Type B pancreatic cell (in vitro differentiated cells): Measurements from ENCODE around the gene MYLIP. TPM values are rescaled to one million over a fixed set of nuclear protein-coding genes. Genes with fewer than 3 reads are reported as not detected.
A peak's percentile ranks its signal among the peaks of the same experiment; 100 is the strongest.
"Not testable (repeated sequence)": the region's sequence is repeated elsewhere in the genome, so short reads cannot be mapped to it uniquely, and the experiment has no call there.

ENCODE experiments used
- DNase-seq: peaks from one replicate; pipeline ENCODE4 v3.0.0; 2021; ENCODE audit warnings: mixed read lengths; ENCODE audit not compliant: unreplicated experiment; ENCODE audit errors: extremely low spot score
- H3K27ac Mint-ChIP-seq: 2 replicates; pipeline ENCODE4 v1.8.0; 2021; ENCODE audit warnings: mild to moderate bottlenecking, mixed read lengths
- H3K27me3 Mint-ChIP-seq: 2 replicates; pipeline ENCODE4 v1.8.0; 2021; ENCODE audit warnings: mixed read lengths
- H3K36me3 Mint-ChIP-seq: 2 replicates; pipeline ENCODE4 v1.8.0; 2021; ENCODE audit warnings: mixed read lengths
- H3K4me1 Mint-ChIP-seq: one replicate; pipeline ENCODE4 v1.8.0; 2021; ENCODE audit warnings: mixed read lengths; ENCODE audit not compliant: unreplicated experiment
- H3K4me3 Mint-ChIP-seq: 2 replicates; pipeline ENCODE4 v1.8.0; 2021; ENCODE audit warnings: mild to moderate bottlenecking, mixed read lengths
- H3K9me3 Mint-ChIP-seq: 2 replicates; pipeline ENCODE4 v1.8.0; 2021; ENCODE audit warnings: mixed read lengths
- CTCF ChIP-seq: fragments of 200-600 bp; sonication (generic); conservative IDR thresholded peaks from 2 replicates; pipeline ENCODE4 v1.5.0; 2021; ENCODE audit warnings: antibody characterized with exemption, mild to moderate bottlenecking
- total RNA-seq: library from RNA; stranded (reverse); gene quantifications from 2 replicates; pipeline ENCODE4 v1.2.1, GENCODE V29; 2021; ENCODE audit warnings: low replicate concordance

The MYLIP gene
- total RNA-seq, 1 donor from 2014 or later, result 54.9 TPM

GRCh38 chr6:16168858-16169257 lies 40.0 kb downstream of the MYLIP start:
- DNase-seq, result no peak
- H3K9me3 Mint-ChIP-seq, result no peaks in the 10 kb centered on the region
- H3K4me3 Mint-ChIP-seq, result peak overlapping the region; percentile 10
- peaks cover 5% of the 10 kb centered on the region for H3K27me3 Mint-ChIP-seq
- H3K4me1 Mint-ChIP-seq, result peaks cover 38% of the 10 kb centered on the region
- H3K36me3 Mint-ChIP-seq, result no peaks in the 10 kb centered on the region
- TF ChIP-seq CTCF, result peak; percentile 68
- H3K27ac Mint-ChIP-seq, result no peak overlapping the region

GRCh38 chr6:16171400-16171799 lies 42.5 kb downstream of the MYLIP start:
- H3K27me3 Mint-ChIP-seq, result no peaks in the 10 kb centered on the region
- peaks cover 4% of the 10 kb centered on the region for H3K9me3 Mint-ChIP-seq
- peaks cover 41% of the 10 kb centered on the region for H3K4me1 Mint-ChIP-seq
- H3K4me3 Mint-ChIP-seq, result no peak overlapping the region
- DNase-seq, result no peak
- TF ChIP-seq CTCF, result no peak
- H3K36me3 Mint-ChIP-seq, result no peaks in the 10 kb centered on the region
- H3K27ac Mint-ChIP-seq, result no peak overlapping the region

GRCh38 chr6:16173167-16173940 lies 44.5 kb downstream of the MYLIP start:
- Mint-ChIP-seq H3K27ac (no peak overlapping the region), H3K4me1 (peaks cover 25% of the 10 kb centered on the region)
- no peak for TF ChIP-seq CTCF

GRCh38 chr6:16174416-16175078 lies 45.7 kb downstream of the MYLIP start:
- Mint-ChIP-seq H3K9me3 (peaks cover 5% of the 10 kb centered on the region), H3K4me3 (peak overlapping the region; percentile 48), H3K36me3 (no peaks in the 10 kb centered on the region), H3K27me3 (no peaks in the 10 kb centered on the region), H3K27ac (peak overlapping the region; percentile 70), H3K4me1 (peaks cover 20% of the 10 kb centered on the region)
- TF ChIP-seq CTCF, result no peak
- no peak for DNase-seq

More at GRCh38 chr6:16173167-16173940, 44.5 kb downstream of the MYLIP start:
- no peak for DNase-seq
- peaks cover 5% of the 10 kb centered on the region for H3K9me3 Mint-ChIP-seq
- H3K4me3 Mint-ChIP-seq, result no peak overlapping the region
- H3K27me3 Mint-ChIP-seq, result no peaks in the 10 kb centered on the region
- no peaks in the 10 kb centered on the region for H3K36me3 Mint-ChIP-seq

GRCh38 chr6:16176600-16176999 lies 47.7 kb downstream of the MYLIP start:
- Mint-ChIP-seq H3K4me1 (peaks cover 21% of the 10 kb centered on the region), H3K9me3 (peaks cover 14% of the 10 kb centered on the region)
- H3K4me3 Mint-ChIP-seq, H3K36me3 Mint-ChIP-seq, H3K27ac Mint-ChIP-seq, H3K27me3 Mint-ChIP-seq, DNase-seq: not testable (repeated sequence)

GRCh38 chr6:16177881-16178280 lies 49.0 kb downstream of the MYLIP start:
- no peak for DNase-seq
- Mint-ChIP-seq H3K4me1 (peaks cover 26% of the 10 kb centered on the region), H3K36me3 (no peaks in the 10 kb centered on the region), H3K27ac (no peak overlapping the region), H3K4me3 (no peak overlapping the region), H3K9me3 (peaks cover 17% of the 10 kb centered on the region), H3K27me3 (no peaks in the 10 kb centered on the region)
- TF ChIP-seq CTCF, result no peak
